ENCODE data around the gene PPL. TPM values are rescaled to one million over a fixed set of nuclear protein-coding genes. Genes with fewer than 3 reads are reported as not detected.

The PPL gene
- total and polyA plus RNA-seq, 2 of the 8 experiments (the other 6 are each of a cell fraction or from before 2014, with no cell fraction given): 11.3 to 29.5 TPM

DNA sequence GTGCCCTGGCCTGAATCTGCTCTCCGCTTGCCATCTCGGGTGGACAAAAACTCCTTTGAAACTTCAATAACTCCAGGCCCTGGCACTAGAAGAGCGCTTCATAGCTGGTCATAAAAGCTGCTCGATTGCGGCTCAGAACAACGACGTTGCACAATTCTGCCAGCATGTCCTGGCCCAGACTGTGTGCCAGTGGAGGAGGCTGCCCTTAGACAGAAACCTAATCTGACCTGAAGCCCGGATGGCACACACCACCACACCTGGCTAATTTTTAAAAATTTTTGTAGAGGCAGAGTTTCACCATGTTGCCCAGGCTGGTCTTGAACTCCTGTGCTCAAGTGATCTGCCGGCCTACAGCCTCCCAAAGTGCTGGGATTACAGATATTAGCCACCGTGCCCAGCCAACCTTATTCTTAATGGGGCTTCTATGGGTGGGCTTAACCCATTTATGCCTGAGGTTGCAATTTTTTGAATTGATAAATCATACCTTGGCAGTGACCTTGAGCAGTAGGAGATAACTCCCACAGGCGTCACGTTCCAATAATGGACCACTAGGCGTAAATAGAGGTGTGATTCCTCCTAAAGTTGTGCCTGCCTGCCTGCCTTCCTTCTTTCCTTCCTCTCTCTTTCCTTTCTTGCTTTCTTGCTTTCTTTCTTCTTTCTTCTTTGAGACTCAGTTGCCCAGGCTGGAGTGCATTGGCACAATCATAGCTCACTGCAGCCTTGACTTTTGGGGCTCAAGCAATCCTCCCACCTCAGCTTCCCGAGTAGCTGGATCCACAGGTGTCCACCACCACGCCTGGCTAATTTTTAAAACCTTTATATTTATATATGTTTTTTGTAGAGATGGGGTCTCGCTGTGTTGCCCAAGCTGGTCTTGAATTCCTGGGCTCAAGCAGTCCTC lies 1.1 kb upstream of the PPL start (continued):
- TF ChIP-seq KDM1A (IDR thresholded peaks at IDR 0.05; ENCODE audit: borderline replicate concordance, low read length) (no peak), PHF8 (conservative IDR thresholded peaks at IDR 0.05; ENCODE audit: low read depth, low read length) (no peak), TEAD4 (IDR thresholded peaks at IDR 0.05; ENCODE audit: low read depth, low read length) (no peak), POLR2A (IDR thresholded peaks at IDR 0.05; ENCODE audit: control extremely low read depth in 1 of 2, low read depth in 2 of 2, low read length in 2 of 2) (no peak), SP1 (IDR thresholded peaks at IDR 0.05; ENCODE audit: low read depth, low read length) (no peak)

Measured in H1 (cell line).